Gastroesophageal sphincter (tissue), 3 donors: ENCODE measurements around the gene STK32C.

ENCODE experiments used
- CTCF ChIP-seq, 4 experiments: fragments of 200-600 bp in 2 of 4; fragments of 450-650 bp in 2 of 4; sonication (generic) in 1 of 4; IDR thresholded peaks; one replicate each; pipeline ENCODE4 v1.5.1; 2017 to 2019; ENCODE audit warnings: antibody characterized with exemption in 4 of 4, mild to moderate bottlenecking in 2 of 4, moderate library complexity in 2 of 4
- POLR2AphosphoS5 ChIP-seq: sonication (generic); formaldehyde crosslinking; IDR thresholded peaks from one replicate; pipeline ENCODE4 v1.6.1; 2017; ENCODE audit warnings: antibody characterized with exemption

DNA sequence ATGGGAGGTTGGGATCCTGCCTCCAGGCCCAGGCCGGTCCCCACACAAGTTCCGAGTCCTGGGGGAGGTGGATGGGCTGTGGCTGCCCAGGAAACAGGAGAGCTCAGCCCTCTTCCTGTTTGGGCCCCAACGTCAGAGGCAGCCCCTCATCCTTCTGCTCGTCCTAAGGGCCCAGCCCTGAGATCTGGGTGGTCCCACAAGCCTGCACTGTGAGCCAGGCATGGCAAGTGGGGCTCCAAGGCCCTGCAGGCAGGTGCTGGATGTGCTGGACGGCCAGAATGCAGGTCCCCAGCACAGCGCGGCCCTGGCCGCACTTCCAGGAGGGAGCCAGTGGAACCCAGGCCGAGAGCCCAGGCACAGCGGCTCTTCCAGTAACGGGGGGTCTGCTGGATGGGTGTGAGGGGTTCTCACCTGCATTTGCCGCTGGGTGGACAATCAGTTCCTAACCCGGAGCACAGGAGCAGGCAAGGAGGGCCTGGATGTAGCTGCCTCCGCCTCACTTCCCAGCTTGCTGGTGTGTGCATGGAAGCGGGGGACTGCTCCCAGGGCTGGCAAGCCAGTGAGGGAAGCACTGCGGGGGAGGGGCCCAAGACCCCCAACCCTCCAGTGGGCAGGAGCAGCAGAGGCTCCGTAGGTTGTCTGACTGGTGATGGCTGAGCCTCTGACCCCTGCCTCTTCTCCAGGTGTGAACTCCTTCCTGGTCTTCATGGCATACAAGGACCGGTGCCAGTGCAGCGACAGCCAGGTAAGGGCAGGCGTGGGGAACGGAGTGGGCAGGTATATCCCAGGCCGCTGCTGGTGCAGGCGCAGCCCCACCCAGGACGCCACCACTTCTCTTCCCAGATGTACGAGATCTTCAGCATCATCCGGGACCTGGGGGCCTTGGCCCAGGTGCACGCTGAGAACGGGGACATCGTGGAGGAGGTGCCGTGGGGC is 111.3 kb downstream of the STK32C start:
- TF ChIP-seq POLR2AphosphoS5 (no peak), CTCF (IDR thresholded peaks at IDR 0.05) (no peak)
